Ureter (tissue), 1 donor: ENCODE measurements around the gene PRPF19. TPM values are rescaled to one million over a fixed set of nuclear protein-coding genes. Genes with fewer than 3 reads are reported as not detected.

ENCODE experiments used
- DNase-seq: peaks from one replicate; pipeline ENCODE4 v3.0.0-alpha.2; 2020; ENCODE audit warnings: low spot score
- total RNA-seq: library from RNA; stranded (reverse); gene quantifications from one replicate; pipeline ENCODE4 v1.2.4, GENCODE V29; 2023
- donor health status: DM: yes; HTN: yes; CAD: no.

PRPF19 gene
- total RNA-seq, 1 donor from 2014 or later: 113 TPM

DNA sequence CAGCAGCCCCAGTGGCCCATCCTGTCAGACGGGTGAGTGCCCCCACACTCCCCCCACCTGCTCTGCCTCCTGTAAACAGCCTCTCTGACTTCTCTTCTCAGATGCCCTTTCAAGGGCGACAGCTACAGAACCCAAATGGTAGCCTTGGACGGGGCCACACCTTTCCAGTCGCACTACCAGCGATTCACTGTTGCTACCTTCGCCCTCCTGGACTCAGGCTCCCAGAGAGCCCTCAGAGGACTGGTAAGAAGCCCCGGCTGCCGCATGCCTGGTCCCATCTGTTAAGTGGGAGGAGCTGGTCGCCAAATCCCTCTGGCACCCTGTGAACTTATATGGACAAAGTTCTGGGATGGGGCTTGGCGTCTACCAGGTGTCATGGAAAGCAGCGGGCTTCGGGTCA is 32.9 kb downstream of the PRPF19 start:
- DNase-seq: no peak

DNA sequence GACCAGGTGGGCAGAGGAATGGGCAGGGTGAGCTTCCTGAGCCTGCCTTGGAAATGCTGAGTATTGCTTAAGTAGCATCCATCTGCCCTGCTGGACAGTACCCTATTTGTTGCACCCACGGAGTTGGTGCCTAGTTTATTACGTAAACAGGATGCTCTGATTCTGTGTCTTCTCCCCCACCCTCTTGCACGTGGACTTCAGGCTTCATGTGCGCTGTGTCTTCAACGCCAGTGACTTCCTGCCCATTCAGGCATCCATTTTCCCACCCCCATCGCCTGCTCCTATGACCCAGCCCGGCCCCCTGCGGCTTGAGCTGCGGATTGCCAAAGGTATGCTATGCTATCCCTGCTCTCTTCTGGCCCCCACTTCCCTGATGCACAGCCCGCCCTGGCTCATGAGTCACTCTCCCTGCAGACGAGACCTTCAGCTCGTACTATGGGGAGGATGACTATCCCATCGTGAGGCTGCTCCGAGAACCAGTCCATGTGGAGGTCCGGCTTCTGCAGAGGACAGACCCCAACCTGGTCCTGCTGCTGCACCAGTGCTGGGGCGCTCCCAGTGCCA is 33.3 kb downstream of the PRPF19 start:
- no peak for DNase-seq

DNA sequence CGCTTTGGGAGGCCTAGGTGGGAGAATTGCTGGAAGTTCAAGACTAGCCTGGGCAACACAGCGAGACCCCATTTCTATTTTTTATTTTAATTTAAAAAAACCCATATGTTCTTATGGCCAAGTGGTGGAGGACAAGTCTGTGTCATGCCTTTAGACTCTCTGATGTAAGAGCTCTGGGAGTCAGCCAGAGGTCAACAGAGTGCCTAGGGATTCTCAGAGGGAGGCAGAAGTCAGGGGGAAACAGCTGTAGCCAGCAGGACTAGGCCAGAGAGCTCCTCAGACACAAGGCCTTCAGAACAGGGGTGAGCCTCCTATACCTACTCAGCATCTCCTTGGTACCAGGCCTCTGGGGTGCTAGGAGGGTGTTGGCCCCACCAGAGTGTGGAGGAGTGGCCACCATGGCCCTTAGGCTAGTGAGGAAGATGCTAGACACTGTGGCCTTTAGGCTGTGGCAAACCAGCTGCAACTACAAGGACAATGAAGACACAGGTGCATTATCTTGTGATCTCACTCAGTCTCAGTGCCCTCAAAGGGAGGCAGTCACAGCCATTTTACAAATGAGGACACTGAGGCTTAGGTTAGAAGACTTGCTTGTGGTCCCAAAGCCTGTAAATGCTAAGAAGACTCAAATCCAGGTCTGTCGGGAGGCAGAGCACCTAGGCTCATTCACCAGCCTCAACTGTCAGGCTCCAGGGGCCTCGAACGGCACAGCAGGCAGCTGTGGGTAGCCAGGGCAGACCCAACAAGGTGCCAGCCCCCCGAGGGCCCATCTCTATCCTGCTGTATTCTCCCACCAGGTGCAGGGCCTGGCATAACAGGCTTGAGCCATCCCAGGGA is 34.0 kb downstream of the PRPF19 start:
- DNase-seq: no peak

DNA sequence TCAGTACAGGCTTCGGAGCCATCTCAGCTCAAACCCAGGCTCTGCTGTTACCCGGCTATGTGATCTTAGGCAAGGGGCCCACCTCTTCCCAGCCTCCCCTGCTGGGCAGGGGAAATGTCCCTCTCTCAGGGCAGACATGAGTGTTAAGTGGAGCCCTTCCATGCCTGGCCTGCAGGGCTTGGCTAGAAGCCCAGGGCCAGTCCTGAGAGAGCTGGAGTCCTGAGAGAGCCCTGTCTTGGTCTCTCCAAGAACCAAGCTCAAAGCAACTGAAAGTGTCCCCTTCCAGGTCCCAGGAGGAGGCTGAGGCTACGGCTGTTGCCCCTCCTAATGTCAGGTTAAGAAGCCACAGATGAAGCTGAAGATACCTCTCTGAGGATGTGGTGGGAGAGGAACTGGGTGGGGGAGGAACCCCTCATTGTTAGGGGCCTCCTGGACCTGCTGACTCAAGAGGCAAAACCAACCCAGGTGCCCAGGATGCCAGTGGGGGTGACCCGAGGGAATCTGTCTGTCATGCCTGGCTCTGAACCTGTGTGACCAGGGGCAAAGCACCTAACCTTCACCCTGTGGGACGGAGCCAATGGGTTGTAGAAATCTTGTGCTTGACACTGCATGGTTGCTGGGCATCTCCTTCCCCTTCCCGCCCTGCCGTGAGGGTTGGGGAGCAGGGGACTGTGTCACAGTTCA is 34.9 kb downstream of the PRPF19 start:
- no peak for DNase-seq

DNA sequence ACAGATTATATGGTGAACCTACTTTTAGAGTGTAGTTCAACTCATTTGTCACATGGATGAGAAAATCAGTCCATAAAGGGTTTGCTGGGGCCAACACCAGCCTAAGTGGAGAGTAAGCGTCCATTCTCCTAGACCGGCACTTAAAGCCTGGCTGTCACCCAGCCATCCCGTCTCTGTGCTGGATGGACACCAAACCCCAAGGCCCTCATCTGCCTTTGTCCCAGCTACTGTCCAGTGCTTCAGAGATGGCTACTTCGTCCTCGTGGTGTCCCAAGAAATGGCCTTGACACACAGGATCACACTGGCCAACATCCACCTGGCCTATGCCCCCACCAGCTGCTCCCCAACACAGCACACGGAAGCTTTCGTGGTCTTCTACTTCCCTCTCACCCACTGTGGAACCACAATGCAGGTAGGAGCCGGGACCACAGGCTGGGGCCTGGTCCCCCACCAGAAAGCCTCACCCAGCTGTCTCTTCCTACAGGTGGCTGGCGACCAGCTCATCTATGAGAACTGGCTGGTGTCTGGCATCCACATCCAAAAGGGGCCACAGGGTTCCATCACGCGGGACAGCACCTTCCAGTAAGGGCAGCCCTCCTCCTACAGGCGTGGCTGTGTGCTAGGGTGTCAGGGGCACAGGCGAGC is 35.5 kb downstream of the PRPF19 start:
- no peak for DNase-seq

DNA sequence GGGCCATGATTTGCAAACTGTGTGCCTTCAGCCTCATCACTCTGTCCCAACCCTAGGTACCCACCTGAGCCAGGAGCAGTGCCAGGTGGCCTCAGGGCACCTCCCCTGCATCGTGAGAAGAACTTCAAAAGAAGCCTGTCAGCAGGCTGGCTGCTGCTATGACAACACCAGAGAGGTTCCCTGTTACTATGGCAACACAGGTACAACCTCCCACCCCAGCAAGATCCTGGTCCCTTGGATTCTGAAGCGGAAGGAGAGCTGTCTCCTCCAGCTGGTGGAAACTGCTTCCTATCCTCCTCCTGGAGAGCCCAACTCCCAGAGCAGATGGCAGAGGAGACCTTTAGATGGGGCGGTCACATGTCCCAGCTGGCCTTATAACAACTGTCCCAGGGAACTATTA is 36.1 kb downstream of the PRPF19 start:
- no peak for DNase-seq

DNA sequence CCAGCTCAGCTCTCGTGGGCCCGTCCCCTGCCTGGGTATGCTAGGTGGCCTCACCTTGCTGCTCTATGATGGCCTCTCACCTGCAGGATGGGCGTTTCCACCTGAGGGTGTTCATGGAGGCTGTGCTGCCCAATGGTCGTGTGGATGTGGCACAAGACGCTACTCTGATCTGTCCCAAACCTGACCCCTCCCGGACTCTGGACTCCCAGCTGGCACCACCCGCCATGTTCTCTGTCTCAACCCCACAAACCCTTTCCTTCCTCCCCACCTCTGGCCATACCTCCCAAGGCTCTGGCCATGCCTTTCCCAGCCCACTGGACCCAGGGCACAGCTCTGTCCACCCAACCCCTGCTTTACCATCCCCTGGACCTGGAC is 36.9 kb downstream of the PRPF19 start:
- DNase-seq: no peak

DNA sequence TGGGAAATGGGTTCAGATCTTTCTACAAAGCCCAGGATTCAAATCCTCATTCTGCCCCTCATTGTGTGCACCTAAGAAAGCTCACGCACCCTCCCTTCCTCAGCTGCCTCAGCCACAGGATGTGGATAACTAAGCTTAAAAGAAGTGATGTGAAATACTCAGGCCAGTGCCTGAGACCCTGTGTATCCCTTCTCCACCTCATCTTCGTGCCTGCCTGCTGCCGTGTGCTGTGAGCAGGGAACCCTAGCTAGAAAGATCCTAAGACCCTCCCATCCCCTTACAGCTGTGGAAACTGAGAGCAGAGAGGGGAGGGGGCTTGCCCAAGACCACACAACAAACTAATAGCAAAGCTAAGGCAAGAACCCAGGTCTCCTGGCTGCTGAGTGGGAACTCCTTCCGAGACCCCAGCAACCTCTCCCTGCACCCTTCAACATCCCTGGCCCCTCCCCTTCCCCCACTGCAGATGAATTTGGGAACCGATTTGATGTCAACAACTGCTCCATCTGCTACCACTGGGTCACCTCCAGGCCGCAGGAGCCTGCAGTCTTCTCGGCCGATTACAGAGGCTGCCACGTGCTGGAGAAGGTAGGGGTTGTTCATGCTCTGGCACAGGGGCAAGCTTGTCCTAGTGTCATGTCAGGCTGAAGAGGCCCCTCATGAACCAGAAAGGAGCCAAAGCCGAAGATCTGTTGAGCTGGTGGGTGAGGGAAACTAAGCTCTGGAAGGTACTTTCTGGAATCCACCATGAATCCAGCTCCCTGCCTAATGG is 37.5 kb downstream of the PRPF19 start:
- no peak for DNase-seq

DNA sequence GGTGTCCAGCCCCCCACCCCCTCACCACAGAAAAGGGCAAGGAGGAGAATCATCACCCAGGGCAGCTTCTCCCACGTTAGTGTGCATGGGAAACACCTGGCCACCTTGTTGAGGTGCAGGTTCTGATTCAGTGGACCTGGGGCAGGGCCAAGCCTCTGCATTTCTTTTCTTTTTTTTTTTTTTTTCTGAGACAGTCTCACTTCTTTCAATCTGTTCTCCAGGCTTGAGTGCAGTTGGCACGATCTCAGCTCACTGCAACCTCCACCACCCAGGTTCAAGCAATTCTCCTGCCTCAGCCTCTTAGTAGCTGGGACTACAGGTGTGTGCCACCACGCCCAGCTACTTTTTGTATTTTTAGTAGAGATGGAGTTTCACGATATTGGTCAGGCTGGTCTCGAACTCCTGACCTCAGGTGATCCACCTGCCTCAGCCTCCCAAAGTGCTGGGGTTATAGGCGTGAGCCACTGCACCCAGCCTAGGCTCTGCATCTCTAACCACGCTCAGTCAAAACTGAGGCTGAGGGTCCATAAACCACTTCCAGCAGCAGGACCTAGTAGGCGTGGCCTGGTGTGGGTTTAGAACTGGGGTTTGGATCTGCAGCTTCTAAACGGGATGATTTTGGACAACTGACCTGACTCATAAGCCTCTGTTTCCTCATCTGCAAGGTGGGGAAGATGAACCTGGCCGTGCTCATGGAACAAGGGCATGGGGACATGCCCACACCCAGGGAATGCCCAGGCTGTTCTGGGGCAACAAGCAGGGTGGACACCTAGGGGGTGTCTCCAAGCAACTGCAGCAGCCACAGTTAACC is 38.3 kb downstream of the PRPF19 start:
- no peak for DNase-seq

DNA sequence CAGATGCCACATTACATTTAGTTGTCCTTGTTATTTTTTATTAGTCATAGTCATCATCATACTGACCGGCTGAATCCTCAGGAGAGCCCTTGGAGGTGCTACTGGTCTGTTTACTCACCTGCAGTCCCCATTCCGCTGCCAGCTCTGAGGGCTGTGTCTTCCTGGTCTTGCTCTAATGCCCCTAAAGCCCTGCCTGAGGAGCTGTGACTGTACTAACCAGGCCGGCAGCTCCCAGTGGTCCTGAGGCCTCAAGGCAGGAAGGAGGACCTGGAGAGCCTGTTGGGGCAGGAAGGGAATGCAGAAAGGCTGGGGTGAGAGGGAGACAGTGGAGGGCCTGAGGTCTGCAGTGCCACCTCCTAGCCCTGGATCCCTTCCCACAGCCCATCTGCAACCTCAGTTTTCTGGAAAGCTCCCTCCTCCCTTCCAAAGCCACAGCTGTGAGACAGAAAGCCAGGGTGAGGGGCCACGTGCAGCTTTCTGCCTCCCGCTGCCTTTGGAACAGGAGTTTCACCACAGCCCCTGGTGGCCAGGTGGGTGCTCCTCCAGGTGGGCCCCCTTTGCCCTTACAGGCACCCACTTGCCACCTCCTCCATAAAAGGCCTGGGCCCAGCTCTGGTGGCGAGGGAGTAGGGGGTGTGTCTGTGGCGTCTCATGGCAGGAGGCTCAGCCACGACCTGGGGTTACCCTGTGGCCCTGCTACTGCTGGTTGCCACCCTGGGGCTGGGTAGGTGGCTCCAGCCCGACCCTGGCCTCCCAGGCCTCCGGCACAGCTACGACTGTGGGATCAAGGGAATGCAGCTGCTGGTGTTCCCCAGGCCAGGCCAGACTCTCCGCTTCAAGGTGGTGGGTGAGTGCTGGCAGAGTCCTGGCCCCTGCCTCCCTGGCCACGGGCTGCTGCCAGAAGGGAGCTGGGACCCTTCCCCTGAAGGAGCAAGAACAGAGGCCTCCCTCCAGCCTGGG is 39.2 kb downstream of the PRPF19 start, which contains the start of gene ZP1:
ZP1 (plus strand) TSS at position 632 of the 960 bp plus-strand sequence; CDS start at position 652, 20 bp downstream.
- no peak for DNase-seq

DNA sequence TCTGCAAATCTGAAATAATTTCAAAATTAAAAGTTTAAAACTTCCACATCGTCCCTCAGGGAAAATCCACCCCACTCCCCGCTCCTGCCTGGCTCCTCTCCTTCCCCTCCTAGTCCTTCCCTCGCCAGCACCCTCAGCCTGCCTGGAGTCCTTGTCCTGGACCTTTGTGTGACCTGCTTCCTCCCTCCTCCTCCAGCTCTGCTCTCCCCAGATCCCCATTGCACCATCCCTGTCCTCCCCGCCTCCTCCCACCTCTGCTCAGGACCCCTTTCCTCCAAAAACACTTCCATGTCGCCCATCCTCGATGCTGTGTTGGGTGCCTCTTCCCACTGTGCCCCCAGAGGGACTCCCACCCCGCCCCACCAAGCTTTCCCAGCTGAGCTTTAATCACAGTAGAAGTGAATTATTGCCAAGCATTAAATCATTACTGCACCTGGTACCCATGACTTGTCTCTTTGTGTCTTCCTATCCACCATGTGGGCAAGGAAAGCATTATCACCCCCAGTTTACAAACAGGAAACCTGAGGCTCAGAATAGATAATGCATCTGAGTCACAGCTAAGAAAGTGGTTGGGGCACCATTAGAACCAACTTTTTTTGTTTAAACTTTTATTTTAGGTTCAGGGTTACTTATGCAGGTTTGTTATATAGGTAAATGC is 41.4 kb downstream of the PRPF19 start:
- DNase-seq: no peak

DNA sequence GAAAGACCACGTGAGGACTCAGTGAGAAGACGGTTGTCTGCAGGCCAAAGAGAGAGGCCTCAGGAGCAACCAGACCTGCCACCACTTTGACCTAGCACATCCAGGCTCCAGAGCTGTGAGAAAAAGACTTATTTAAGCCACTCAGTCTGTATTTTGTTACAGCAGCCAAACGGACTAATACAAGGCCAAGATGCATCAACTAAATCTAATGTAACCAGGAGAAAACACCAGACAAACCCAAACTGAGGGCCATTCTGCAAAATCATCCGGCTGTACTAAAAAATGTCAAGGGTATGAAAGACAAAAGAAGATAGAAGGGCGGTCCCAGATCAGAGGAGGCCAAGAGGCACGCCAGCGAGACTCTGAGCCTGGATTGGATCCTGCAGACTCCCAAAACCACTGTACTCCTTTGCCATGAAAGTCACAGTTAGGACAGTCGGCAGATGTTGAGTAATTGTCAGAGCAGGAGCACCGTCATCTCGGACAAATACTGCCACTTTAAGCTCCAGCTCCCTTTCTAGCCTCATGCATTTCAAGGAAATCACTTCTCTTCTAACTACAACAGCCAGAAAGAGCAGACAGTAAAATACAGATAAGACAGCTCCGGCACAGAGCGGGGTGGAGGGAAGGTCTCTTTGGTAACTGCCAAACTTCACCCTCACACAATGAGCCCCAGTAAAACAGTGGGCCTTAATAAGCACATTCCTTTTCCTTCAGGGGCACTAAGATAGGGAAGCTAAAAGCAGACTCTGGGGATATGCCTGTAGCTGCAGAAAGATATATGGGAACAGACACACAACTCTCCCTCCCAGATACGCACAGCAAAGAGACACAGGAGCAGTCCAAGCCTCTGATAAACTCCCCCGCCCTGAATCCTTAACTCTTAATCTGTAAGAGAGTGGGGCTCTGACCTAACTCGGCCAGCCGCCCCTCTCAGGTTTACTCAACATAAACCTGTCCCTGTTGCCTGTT is 42.5 kb downstream of the PRPF19 start:
- no peak for DNase-seq

DNA sequence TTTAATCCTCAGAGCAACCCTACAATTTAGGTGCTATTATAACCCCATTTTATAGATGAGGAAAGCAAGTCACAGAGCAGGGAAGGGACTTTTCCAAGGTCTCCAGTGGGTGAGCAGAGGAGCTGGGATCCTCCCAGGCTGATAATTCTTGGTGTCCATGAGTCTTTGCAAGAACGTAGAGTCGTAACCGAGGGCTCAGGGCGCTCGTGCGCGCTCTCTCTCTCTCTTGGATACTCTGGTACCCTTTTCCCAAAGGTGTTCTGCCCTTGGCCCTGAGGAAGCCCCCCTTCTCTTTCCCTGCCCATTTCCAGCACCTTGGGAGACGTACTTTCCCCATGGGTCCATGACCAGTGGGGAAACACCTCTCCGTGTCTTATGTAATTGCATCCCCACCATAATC is 44.2 kb downstream of the PRPF19 start:
- no peak for DNase-seq

DNA sequence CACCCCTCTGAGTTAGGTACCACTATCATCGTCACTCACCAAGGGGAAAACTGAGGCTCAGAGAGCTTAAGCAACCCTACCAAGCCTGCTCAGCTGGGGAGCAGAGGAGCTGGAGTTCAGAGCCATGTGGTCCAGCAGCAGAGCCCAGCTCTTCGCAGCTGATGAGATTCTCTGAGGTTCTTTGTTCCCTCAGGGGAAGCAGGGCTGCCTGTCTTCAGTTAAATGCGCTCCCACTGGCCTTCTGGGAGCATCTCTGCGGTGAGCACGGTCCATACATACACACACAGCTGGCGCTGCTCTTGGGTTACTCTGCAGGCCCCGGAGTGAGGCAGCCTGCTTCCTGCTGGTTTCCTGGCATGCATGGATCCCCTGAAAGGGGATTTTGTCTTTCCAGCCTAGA is 45.4 kb downstream of the PRPF19 start:
- no peak for DNase-seq

DNA sequence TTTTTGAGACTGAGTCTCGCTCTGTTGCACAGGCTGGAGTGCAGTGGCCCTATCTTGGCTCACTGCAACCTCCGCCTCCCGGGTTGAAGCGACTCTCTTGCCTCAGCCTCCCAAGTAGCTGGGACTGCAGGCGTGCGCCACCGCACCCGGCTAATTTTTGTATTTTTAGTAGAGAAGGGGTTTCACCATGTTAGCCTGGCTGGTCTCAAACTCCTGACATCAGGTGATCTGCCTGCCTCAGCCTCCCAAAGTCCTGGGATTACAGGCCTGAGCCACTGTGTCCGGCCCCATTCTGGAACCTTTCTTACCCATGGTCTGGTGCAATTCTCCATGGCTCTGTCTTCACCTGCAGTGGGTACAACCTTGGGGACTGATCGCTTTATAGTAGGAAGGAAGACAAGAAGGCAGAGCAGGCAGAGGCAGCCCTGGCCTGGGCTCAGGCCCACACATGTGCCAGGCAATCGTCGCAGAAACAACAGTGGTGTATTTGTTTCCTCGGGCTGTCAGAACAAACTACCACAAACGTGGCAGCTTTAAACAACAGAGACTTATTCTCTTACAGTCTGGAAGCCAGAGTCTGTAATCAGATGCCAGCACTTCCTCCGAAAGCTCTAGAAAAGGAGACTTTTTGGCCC is 46.7 kb downstream of the PRPF19 start:
- no peak for DNase-seq

DNA sequence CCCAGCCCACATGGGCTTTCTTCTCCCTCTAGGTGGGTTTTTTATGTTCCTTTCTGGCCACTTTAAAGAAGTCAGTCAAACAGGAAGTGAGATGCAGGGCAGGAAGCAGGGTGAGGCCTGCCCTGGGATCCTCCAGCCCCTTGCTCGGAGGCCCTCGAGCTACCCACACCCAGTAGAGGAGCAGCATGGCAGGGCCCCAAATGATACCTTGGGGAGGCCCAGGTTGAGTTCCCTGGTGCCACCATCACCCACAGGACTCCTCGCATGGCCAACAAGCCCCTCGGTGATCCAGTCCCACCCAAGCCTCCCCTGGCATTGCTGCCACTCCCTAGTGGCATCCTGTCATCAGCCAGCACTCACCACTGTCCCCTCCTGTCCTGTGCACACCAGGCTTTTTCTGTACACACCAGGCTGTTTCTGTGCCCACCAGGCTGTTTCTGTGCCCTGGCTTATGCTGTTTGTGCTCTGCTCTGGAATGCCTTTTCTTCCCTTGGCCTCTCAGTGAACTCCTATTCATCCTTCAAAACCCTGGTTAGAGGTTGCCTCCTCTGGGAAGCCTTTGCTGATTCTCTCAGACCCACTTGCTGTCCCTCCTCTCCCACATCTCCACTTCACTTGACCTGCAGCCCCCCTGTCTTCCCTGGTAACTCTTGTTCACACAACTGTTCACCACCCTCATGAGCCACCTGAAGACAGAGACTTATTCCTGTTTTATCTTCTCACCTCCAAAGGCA is 47.5 kb downstream of the PRPF19 start:
- DNase-seq: no peak

DNA sequence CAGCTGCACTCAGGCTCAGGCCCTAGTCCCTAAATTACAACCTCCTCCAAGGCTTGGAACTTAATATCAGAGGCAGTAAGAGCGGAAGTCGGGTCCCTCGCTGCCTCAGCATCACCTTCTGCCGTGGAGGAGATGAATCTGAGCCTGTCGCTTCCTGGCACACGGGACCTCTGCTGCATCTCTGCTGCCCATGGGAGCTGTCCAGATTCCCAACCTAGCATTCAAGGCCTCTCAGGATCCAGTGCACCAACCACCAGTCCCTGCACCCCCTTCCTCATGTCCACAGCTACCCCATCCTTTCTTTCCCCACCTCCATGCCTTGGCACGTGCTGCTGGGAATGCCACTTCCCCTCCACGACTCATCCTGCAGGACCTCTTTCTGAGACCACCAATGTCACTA is 48.1 kb downstream of the PRPF19 start:
- no peak for DNase-seq
